Activated naive CD8-positive, alpha-beta T cell treated with anti-CD3 and anti-CD28 coated beads, Interleukin-2, amount 50 U/mL, for 16 hours (primary cell): Measurements from ENCODE around the gene CDC42EP2.
"Not testable (repeated sequence)": the region's sequence is repeated elsewhere in the genome, so short reads cannot be mapped to it uniquely, and the experiment has no call there.

Experiments
- DNase-seq: peaks from one replicate; pipeline ENCODE4 v3.0.0-alpha.2; 2020; ENCODE audit warnings: low read depth, low spot score

The CDC42EP2 gene

DNA sequence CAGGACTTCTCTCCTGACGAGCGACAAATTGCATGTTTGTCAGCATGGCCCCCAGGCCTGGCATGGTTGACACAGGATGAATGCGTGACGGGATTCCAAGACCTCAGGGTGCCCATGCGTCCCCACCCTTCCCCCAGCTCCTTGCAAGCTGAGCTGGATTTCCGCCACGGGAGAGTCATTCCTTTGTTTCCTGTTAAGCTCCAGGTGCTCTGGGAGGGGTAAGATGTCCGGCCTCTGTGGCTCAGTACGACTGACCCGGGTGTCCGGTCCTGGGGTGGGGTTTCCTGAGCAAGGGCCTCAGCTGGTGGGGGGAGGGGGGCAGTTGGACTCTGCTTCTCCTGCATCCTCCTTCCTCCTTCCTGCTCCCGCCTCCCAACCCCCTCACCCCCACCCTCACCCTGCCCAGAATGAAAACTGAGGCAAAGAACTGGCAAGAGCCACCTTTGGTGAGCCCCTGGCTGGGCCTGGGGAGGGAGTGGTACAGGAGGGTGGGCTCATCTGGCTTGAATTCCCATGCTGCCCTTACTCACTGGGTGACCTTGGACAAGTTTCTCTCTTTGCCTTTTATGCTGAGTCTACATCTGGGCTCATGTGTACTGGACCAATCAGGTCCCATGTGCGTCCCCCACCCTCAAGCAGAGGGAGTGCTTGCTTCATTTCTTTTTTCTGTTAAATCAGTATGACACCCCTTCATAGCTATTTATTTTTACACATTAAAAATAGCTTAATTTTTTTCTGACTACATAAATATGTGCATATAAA, 2.5 kb downstream of the CDC42EP2 start:
- no peak for DNase-seq

DNA sequence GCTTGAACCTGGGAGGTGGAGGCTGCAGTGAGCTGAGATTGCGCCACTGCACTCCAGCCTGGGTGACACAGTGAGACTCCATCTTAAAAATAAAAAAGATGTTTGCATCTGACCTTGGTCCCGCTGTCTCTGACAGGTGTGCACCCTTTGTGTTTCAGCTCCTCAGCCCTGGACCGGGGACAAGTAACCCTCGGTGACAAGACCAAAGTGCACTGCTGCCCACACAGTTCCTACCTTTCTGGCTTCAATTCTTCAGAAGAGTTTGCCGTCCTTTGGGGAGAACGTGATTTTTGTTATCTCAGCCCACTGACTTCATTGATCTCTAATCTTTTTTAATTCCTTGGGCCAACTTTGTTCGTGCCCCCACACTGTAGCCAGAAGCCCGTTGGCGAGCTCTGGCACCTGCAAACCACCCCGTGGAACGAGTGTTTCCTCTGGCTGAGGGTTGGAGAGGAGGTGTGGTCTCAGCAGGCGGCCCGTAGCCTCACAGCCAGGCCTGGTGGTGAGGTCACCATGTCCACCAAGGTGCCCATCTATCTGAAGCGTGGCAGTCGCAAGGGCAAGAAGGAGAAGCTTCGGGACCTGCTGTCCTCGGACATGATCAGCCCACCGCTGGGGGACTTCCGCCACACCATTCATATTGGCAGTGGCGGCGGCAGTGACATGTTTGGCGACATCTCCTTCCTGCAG, 5.9 kb downstream of the CDC42EP2 start:
- DNase-seq = no peak

DNA sequence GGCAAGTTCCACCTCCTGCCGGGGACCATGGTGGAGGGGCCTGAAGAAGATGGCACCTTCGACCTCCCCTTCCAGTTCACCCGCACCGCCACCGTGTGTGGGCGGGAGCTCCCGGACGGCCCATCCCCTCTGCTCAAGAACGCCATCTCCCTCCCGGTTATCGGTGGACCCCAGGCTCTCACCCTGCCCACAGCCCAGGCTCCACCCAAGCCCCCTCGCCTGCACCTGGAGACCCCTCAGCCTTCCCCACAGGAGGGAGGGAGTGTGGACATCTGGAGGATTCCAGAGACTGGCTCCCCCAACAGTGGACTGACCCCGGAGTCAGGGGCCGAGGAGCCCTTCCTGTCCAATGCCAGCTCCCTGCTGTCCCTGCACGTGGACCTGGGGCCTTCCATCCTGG, 6.4 kb downstream of the CDC42EP2 start:
- no peak for DNase-seq

DNA sequence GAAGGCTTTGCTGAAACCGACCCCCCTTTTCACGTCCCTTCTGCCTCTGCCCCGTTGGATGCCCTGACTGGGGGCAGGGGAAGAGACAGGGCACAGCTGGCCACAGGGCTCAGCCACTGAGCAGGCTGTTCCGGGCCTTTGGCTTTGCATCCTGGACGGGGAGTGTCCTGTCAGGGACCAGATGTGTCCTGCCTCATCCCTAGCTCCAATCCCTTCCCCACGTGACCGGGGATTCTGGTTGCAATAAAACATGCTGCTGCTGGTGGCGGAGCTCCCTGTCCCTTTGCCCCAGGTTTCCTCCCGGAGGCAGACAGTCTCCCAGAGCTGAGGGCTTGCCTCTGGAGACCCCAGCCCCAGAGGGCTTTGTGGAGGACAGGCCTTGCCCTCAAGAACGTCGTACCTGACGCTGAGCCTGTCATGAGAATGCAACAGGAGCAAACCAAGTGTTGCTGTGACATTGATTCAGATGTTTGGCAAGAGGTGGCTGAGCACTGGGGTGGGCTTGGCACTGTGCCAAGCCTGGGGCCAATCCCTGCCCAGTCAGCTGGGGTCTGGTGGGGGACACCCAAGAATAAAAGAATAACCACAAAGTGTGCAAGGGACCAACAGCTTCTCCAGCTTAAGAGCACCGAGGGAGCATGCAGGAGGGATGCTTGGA, 7.3 kb downstream of the CDC42EP2 start:
- no peak for DNase-seq

DNA sequence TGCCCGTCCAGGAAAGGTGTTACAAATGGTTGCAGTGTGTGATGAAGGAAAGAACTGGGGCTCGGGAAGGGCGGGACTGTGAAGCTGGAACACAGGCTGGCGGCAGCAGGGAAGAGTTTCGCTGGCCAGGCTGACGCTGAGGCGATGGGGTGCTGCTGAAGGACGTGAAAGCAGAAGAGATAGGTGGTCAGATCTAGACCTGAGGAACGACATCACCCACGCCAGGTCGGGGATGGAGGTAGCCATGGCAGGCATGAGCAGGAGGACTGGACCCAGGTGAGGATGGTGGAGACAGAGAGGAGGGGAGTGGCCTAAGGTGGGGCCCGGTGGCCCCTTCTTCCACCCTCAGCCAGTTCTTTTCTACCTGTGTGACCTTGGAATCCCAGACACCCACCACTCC, 9.1 kb downstream of the CDC42EP2 start:
- DNase-seq = no peak

DNA sequence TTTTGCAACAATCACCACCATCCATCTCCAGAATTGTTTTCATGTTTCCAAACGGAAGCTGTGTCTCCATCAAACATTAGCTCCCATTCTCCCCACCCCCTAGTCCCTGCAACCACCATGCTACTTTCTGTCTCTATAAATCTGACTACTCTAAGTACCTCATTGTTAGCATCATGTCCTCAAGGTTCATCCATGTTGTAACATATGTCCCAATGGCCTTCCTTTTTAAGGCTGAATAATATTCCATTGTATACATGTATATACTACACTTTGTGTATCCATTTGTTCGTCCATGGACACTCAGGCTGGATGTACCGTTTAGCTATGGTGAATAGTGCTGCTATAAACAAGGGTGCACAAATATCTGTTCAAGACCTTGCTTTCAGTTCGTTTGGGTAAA, 10.8 kb downstream of the CDC42EP2 start:
- no peak for DNase-seq

DNA sequence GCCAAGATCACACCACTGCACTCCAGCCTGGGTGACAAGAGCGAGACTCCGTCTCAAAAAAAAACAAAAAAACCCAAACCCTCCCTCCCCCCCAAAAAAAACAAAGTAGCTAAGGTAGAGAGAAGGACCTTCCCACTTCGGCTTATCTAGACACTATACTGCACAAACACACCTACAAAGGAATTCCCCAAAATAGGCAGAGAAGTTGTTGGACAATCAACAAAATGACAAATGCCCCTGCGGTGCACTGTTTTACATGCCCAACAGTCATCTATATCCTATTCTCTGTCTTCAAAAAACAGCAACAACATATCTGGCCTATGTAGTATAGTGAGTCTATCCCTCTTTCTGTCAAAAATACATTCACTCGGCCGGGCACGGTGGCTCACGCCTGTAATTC, 12.4 kb downstream of the CDC42EP2 start:
- DNase-seq = no peak

DNA sequence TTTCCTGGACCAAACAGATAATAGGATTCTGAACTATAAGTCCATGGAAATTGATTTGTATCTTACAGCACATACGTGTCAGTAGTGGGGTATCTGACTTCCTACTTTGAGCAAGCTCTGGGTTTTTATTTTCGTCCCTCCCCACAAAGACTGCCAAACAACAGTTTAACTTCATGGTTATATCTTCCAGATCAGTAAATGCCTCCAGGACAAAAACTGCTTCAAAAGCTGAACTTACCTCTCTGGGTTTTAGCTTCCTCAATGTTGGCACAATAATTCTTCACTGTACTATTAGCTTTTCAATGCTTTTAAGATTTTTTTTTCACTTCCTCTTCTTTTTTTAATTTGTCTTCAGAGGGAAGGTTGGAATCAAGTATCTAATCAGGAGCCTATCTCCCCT, 14.8 kb downstream of the CDC42EP2 start:
- DNase-seq = no peak

DNA sequence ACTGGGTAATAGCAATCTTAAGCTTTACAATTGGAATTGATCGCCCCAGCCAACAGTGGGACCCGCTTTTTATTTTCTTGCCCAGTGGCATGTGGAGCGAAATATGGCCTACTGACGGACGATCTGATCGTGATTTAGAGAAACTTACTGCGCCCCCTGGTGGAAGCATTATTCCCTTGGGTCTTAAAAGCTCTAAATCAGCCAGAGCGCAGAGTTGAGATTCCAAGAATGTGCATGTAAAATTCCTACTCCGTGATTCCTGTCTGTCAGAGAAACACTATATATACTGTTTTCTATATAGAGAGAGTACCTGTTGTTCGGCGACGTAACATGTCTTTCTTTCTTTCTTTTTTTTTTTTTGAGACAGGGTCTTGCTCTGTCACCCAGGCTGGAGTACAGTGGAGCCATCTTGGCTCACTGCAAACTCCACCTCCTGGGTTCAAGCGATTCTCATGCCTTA, 15.3 kb downstream of the CDC42EP2 start:
- peak; percentile 74 for DNase-seq

DNA sequence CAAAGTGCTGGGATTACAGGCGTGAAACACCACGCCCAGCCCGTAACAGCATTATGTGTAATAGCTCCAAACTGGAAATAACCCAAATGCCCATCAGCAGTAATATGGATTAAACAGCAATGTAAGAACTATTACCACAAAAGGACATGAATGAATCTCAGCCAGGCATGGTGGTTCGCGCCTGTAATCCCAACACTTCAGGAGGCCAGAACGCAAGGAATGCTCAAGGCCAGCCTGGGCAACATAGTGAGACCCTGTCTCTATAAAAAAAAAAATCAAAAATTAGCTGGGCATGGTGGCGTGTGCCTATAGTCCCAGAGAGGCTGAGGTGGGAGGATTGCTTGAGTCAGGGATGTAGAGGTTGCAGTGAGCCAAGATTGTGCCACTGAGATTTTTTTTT, 15.9 kb downstream of the CDC42EP2 start:
- no peak for DNase-seq

DNA sequence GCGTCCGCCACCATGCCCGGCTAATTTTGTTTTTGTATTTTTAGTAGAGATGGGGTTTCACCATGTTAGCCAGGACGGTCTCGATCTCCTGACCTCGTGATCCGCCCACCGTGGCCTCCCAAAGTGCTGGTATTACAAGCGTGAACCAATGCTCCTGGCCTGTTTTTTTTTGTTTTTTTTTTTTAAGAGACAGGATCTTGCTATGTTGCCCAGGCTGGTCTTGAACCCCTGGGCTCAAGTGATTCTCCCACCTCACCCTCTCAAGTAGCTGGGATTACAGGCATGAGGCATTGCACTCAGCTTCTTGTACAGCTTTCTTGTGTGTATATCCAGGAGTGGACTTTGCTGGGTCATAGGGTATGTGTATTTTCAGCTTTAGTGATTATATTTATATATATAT, 17.9 kb downstream of the CDC42EP2 start:
- not testable (repeated sequence) for DNase-seq

DNA sequence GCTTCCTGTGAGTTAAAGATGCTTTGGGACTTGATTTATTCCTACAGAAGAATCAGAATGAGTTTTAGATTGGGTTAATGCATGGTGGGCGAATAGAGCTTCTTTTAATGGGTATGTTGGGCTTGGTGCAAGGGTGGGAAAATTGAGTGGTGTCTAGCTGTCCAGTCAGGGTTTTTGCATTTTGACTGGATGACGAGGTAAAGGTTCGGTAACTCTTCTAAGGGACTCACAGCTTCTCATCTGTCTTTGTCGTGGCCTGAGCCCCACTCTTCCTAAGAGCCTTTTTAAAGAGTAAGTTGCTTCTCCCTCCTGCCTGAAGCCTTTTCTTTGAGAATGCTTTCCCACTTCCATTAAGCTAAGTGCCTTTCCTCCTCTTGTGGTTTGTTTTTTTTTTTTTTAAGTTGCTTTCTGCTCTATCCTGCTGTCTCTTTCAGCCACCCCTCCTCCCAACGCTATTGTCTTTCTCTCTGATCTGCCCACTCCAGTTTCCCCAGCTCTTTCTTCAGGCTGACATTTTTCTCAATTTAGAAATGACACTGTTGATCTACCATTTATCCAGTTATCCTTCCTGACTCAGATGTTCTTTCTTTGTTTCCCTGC, 20.1 kb downstream of the CDC42EP2 start:
- no peak for DNase-seq

DNA sequence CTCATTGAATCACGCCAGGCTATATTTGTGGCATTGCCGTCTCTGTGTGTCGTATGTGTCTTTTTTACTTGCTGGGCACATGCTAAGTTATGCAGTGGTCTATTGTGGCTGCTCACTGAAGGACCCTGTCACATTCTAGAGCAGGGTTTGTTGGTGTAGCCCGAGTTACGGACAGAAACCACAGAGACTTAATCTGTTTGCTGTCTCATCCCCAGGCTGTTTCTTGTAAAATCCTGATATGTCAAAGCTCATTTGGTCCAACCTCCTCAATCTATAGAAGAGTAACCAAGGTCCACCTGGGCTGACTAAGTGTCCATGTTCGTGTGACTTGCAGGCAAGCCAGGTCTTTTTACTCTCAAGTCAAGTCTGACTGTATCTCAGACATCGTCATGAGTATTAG, 24.0 kb downstream of the CDC42EP2 start:
- DNase-seq = no peak

DNA sequence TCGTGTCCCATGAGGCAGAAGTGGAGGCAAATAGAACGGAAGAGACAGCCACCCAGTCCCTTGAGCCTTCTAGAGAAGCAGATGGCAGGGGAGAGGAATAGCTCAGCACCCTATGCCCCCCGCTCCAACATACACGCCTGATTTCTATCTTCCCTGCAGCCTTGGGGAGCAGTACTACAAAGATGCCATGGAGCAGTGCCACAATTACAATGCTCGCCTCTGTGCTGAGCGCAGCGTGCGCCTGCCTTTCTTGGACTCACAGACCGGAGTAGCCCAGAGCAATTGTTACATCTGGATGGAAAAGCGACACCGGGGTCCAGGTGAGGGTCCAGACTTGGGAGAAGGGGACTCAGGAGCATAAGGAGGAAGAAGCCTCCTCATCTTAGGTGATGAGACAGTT, 25.6 kb downstream of the CDC42EP2 start:
- DNase-seq = no peak

DNA sequence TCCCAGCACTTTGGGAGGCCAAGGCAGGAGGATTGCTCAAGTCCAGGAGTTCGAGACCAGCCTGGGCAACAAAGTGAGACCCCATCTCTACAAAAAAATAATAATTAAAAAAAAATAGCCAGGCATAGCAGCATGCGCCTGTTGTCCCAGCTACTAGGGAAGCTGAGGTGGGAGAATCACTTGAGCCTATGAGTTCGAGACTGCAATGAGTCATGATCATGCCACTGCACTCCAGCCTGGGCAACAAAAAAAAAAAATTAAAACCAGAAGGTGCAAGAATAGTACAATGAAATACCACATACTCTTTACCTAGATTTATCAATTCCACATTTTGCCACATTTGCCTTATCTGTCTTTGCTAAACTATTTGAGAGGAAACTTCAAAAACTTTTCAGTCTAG, 27.2 kb downstream of the CDC42EP2 start:
- no peak for DNase-seq

DNA sequence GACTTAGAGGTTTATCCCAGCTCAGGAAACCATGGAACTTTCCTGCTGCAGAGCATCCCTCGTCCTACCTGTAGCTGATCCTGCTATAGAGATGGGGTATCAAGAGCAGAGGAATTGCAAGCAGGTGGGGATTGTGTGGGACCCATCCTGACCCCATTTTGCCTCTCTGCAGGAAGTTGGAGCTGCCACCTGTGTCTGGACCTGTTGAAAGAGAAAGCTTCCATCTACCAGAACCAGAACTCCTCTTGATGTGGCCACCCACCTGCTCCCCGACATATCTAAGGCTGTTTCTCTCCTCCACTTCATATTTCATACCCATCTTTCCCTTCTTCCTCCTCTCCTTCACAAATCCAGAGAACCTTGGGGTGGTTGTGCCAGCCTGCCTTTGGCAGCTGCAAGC, 36.8 kb downstream of the CDC42EP2 start:
- DNase-seq = no peak

DNA sequence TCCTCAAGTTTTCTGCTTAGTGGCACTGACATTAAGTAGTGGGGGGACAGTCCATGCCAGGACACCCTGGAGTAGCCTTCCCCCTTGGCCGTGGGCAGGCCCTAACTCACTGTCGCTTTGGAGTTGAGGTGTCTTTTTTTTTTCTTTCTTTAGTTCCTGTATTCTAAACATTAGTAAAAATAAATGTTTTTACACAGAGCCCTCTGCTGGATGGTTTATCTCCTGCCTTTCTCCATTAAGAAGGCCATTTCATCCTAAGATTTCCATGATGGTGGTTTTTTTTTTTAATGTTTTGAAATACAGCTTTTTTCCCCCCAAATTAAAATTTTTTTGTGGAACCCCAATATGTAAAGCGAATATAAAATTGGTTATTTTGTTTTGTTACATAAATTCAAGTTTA, 38.1 kb downstream of the CDC42EP2 start:
- DNase-seq = no peak

DNA sequence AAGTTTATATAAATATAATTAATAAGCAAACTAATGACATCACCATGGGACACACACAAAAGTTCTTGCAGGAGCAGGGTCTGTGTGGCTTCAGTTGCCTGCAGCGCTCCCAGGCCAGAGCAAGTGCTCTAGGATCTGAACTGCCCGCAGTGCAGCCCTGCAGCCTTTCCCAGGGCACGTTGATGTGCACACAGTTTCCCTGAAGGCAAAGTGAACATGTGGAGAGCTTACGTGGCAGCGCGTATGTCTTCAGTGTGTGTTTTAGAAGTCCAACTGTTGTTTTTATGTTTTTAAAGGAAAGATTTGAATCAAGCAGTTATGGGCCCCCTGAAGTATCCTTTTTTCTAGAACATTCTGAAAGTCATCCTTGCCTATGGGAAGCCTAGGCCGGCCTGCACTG, 38.7 kb downstream of the CDC42EP2 start:
- no peak for DNase-seq

DNA sequence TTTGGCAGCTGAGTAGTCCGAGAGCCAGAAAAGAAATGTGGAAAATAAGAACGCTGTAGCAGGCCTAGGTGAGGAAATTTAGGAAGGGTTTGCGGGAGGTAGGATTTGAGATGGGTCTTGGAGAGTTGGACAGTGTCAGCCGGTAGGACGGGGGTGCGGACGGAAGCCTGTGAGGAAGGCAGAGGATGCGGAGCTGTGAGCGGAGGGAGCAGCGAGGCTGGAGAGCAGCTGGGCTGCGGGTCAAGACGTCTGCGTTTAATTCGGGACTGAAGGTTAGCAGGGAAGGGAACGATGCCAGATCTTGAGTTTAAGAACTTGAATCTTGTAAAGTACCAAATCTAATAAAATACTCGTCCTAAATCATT, 39.2 kb downstream of the CDC42EP2 start:
- DNase-seq = no peak

DNA sequence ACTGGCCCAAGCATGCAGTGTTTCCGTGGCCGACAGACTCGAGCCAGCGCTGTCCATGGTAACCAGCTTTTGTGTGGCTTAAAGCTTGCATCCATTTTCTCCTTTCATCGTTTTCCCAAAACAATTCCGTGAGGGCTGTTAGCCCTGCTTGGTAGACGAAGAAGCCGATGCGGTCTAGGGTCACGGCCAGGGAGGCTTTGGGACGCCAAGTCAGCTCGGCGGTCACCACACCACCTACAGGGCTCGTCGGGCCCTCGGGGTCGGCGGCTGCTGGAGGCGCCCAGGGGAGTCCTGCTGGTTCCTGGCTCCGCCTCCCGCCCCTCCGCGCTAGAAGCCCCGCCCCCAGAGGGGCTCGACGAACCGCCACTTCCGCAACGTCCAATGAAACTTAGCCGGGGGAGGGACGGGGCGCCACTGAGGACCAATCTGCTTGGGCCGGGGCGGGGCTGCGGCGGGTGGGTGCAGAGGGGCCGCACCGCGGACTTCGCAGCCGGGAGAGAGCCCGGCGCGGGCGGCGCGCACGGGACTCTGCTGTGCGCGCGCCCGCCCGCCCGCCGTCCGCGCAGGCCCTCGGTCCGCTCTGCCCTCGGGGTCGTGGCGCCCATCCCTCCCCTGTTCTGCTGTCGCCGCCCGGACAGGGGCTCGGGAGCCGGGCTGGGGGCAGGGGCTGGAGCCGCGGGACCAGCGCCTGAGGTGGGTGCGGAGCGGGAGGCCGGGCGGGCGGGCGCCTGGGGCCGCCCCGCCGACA, 39.8 kb downstream of the CDC42EP2 start, which contains the start of gene TIGD3:
Gene TIGD3, plus strand, starts transcription at position 487 of the 748 bp plus-strand sequence. CDS start 1,058 bp downstream, outside the sequence.
- peak; percentile 98 for DNase-seq

DNA sequence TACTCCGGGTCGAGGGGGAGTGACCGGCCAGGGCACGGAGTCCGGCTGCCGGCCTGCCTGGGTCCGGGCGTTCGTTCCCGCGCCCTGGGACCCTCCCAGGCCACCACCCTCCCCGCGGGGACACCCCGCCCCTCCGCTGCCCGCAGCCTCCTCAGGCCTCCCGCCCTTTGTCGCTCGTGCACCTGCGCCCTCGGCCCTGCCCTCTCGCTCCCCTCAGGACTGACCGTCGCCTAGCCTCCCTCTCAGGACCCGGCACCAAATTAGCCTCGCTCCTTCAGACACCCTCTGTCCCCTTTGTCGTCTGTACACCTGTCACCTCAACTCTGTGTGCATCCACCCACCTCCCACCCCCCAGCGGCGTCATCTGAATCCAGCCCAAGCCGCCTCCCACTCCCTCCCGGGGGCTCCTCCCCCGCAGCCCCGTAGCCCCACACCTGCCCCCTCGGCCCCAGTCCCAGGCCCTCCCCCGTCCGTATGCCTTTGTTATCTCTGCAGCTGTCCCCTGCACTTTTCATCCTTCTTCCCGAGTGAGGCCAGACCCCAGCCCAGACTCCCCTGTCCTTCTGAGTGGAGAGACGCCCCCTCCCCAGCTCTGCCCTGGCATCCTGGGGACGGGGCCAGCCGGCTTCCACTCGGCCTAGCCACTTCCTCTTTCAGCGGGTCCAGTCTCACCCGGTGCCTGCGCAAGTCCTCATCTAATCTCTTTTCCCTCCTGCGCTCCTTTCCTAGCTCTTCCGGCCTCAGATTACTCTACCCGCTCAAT, 40.5 kb downstream of the CDC42EP2 start:
- DNase-seq = no peak
